Transverse colon (tissue), 4 donors: ENCODE data around the gene CD37. TPM values are rescaled to one million over a fixed set of nuclear protein-coding genes. Genes with fewer than 3 reads are reported as not detected.
"Not testable (repeated sequence)": the region's sequence is repeated elsewhere in the genome, so short reads cannot be mapped to it uniquely, and the experiment has no call there.

Source experiments
- DNase-seq: peaks from one replicate; pipeline ENCODE4 v3.0.0-alpha.2; 2019
- H3K27ac ChIP-seq, 4 donors: fragments of 200-600 bp; sonication (generic); 2 replicates each; pipeline ENCODE4 v1.5.1; 2016 to 2018; ENCODE audit warnings: inconsistent platforms in 4 of 4
- H3K27me3 ChIP-seq: fragments of 200-600 bp; sonication (generic); 2 replicates; pipeline ENCODE4 v1.5.1; 2017; ENCODE audit warnings: inconsistent platforms
- H3K36me3 ChIP-seq, 4 donors: fragments of 200-600 bp; sonication (generic); 2 replicates each; pipeline ENCODE4 v1.5.1; 2017 to 2019; ENCODE audit warnings: inconsistent platforms in 4 of 4
- H3K4me1 ChIP-seq, 4 donors: fragments of 200-600 bp; sonication (generic); 2 replicates each; pipeline ENCODE4 v1.5.1; 2017 to 2020; ENCODE audit warnings: inconsistent platforms in 4 of 4
- H3K4me3 ChIP-seq, 4 donors: fragments of 200-600 bp; sonication (generic); 1 replicate in 1 of 4; 2 replicates in 3 of 4; pipeline versions ENCODE4 v1.5.1 to v1.6.1; 2017 to 2019; ENCODE audit warnings: inconsistent platforms in 4 of 4
- H3K9me3 ChIP-seq, 2 donors: fragments of 200-600 bp; sonication (generic); 2 replicates each; pipeline ENCODE4 v1.5.1; 2017 to 2019; ENCODE audit warnings: inconsistent platforms in 2 of 2
- CTCF ChIP-seq, 5 experiments: fragments of 200-600 bp in 3 of 5; fragments of 450-650 bp in 2 of 5; sonication (generic) in 3 of 5; IDR thresholded peaks; 1 replicate in 2 of 5; 2 replicates in 3 of 5; pipeline ENCODE4 v1.5.1; 2016 to 2017; ENCODE audit warnings: antibody characterized with exemption in 5 of 5, inconsistent platforms in 3 of 5, mild to moderate bottlenecking in 2 of 5, moderate library complexity in 1 of 5
- EP300 ChIP-seq: sonication (generic); formaldehyde crosslinking; IDR thresholded peaks from one replicate; pipeline ENCODE4 v1.6.1; 2017; ENCODE audit warnings: antibody characterized with exemption, low read depth
- POLR2A ChIP-seq: fragments of 450-650 bp; IDR thresholded peaks from one replicate; pipeline ENCODE4 v1.6.1; 2016; ENCODE audit warnings: antibody characterized with exemption, mild to moderate bottlenecking, moderate library complexity
- POLR2AphosphoS5 ChIP-seq, 3 donors: sonication (generic); formaldehyde crosslinking; IDR thresholded peaks; one replicate each; pipeline ENCODE4 v1.6.1; 2016; ENCODE audit warnings: antibody characterized with exemption in 3 of 3
- WGBS, 2 donors: methylation state at CpG; one replicate each; pipeline ENCODE4 v1.1.5; 2018; ENCODE audit warnings: low coverage in 1 of 2; 5-methylcytosine and 5-hydroxymethylcytosine counted together
- in situ Hi-C, 4 donors: fragments of 200-750 bp; cut with MboI; loops; one replicate each; pipeline versions ENCODE4 v1.15.0 to v1.15.1; 2017; ENCODE audit warnings: low sequenced_read_pairs in 3 of 4, low pct_ligation_motif_present in 1 of 4, low pct_unique_long_range_greater_than_20kb in 1 of 4
- intact Hi-C: fragments of 100-400 bp; cut with DNase I; formaldehyde crosslinking; loops from one replicate; pipeline ENCODE4 v1.15.1; 2023; ENCODE audit warnings: low total_unique reads
- total RNA-seq, 4 donors: library from RNA; depleted of rRNA; stranded (reverse); fragments of >200 nt; gene quantifications; one replicate each; pipeline ENCODE4 v1.1.0, GENCODE V29; 2016

Gene CD37
- total RNA-seq, 4 donors from 2014 or later = 8.5 to 24.0 (median 13.3) TPM

- no peak for TF ChIP-seq EP300
- no peak for TF ChIP-seq POLR2AphosphoS5 (IDR thresholded peaks at IDR 0.05)
- TF ChIP-seq CTCF (IDR thresholded peaks at IDR 0.05) = peak; percentile 59 to 87 (median 80)
- 25 to 83% methylated on average over 1 to 8 of the region's 8 CpGs for WGBS, 2 donors
- peaks cover 0 to 4% of the 10 kb centered on the region in 2 donors for H3K9me3 ChIP-seq
- intact Hi-C loops = no loop called here
- in situ Hi-C loops = no loop called here
- H3K27me3 ChIP-seq = no peaks in the 10 kb centered on the region
- no peaks in the 10 kb centered on the region for H3K4me1 ChIP-seq
- no peak overlapping the region for H3K4me3 ChIP-seq
- H3K36me3 ChIP-seq = no peaks in the 10 kb centered on the region
- no peak overlapping the region for H3K27ac ChIP-seq
- peak; percentile 84 for DNase-seq
Observed at GRCh38 chr19:49301165-49301865, 33.9 kb upstream of the CD37 start.

- Histone ChIP-seq H3K36me3 (no peaks in the 10 kb centered on the region), H3K9me3 (peaks cover 0 to 4% of the 10 kb centered on the region in 2 donors), H3K4me1 (no peaks in the 10 kb centered on the region), H3K4me3 (no peak overlapping the region), H3K27me3 (no peaks in the 10 kb centered on the region), H3K27ac (no peak overlapping the region)
- in situ Hi-C loops (no loop called here), intact Hi-C loops (no loop called here)
- 86% methylated on average over 5 of the region's 5 CpGs; no CpG with 5 or more reads in 1 of the 2 donors for WGBS, 2 donors
- no peak for DNase-seq
- TF ChIP-seq EP300 = no peak
- no peak for TF ChIP-seq POLR2AphosphoS5 (IDR thresholded peaks at IDR 0.05)
- no peak for TF ChIP-seq CTCF (IDR thresholded peaks at IDR 0.05)
- no peak for TF ChIP-seq POLR2A
Observed at GRCh38 chr19:49301866-49302252, 33.3 kb upstream of the CD37 start.

GRCh38 chr19:49306734-49307133 is 28.5 kb upstream of the CD37 start:
- in situ Hi-C loops, H3K9me3 ChIP-seq, H3K36me3 ChIP-seq, H3K4me1 ChIP-seq, H3K27ac ChIP-seq, H3K4me3 ChIP-seq, H3K27me3 ChIP-seq, intact Hi-C loops, DNase-seq: not testable (repeated sequence)
- WGBS, 2 donors = 43 to 58% methylated on average over 5 to 7 of the region's 7 CpGs

GRCh38 chr19:49309087-49309486 is 26.1 kb upstream of the CD37 start:
- H3K27ac ChIP-seq = no peak overlapping the region
- intact Hi-C loops = no loop called here
- in situ Hi-C loops = no loop called here
- no peak for TF ChIP-seq POLR2AphosphoS5 (IDR thresholded peaks at IDR 0.05)
- no peak for TF ChIP-seq EP300
- TF ChIP-seq POLR2A = no peak
- no peak for TF ChIP-seq CTCF (IDR thresholded peaks at IDR 0.05)
- H3K36me3 ChIP-seq = no peaks in the 10 kb centered on the region
- 87 to 94% methylated on average over 5 to 6 of the region's 6 CpGs for WGBS, 2 donors
- H3K27me3 ChIP-seq = no peaks in the 10 kb centered on the region
- no peak overlapping the region for H3K4me3 ChIP-seq
- H3K9me3 ChIP-seq = no peaks in the 10 kb centered on the region
- DNase-seq = no peak
- H3K4me1 ChIP-seq = no peaks in the 10 kb centered on the region

GRCh38 chr19:49315111-49315510 is 20.1 kb upstream of the CD37 start:
- no peak for DNase-seq
- WGBS, 2 donors = 71 to 80% methylated on average over 1 of the region's 1 CpG
- no peak for TF ChIP-seq CTCF (IDR thresholded peaks at IDR 0.05)
- intact Hi-C loops = no loop called here
- Histone ChIP-seq H3K4me1 (no peaks in the 10 kb centered on the region), H3K27ac (no peak overlapping the region), H3K4me3 (no peak overlapping the region), H3K9me3 (peaks cover 7 to 9% of the 10 kb centered on the region in 2 donors), H3K36me3 (no peaks in the 10 kb centered on the region), H3K27me3 (no peaks in the 10 kb centered on the region)
- in situ Hi-C loops = no loop called here
